A549 (cell line): Measurements from ENCODE around the gene CD300H. TPM values are rescaled to one million over a fixed set of nuclear protein-coding genes. Genes with fewer than 3 reads are reported as not detected.

ENCODE experiments used
- ATAC-seq, 2 experiments: fragments of 200-7000 bp in 1 of 2; fragments of >200 bp in 1 of 2; cut with Nextera tagmentation in 1 of 2; cut with Tn5 transposase in 1 of 2; 3 replicates each; pipeline versions ENCODE4 v1.8.0 to v1.9.1; 2018 to 2020; ENCODE audit warnings: mild to moderate bottlenecking in 1 of 2, moderate library complexity in 1 of 2
- CTCF ChIA-PET: fragments of 300-600 bp; sonication (Branson Sonifier 250); formaldehyde crosslinking; extraction: SDS; loops from one replicate; lab custom pipeline; 2021; ENCODE audit warnings: antibody characterized with exemption, inconsistent platforms; lab: Yijun Ruan, JAX
- POLR2A ChIA-PET: fragments of 350-600 bp; formaldehyde crosslinking; extraction: SDS; loops from one replicate; lab custom pipeline; 2021; ENCODE audit warnings: antibody characterized with exemption, inconsistent platforms; lab: Yijun Ruan, JAX
- DNase-seq, 2 experiments: peaks; one replicate each; pipeline versions ENCODE4 v3.0.0 to v3.0.0-alpha.2; 2011 to 2016; ENCODE audit warnings: low read depth in 1 of 2, low spot score in 1 of 2
- FAIRE-seq: peaks from 2 replicates; lab custom pipeline; 2011; peaks lifted over from hg19 to GRCh38; lab: Jason Lieb, UNC
- H3K27ac ChIP-seq, 2 experiments: fragments of >200 bp; sonication (Bioruptor Twin); formaldehyde crosslinking; 3 replicates each; pipeline ENCODE4 v1.5.1; 2016 to 2017
- H3K4me1 ChIP-seq: fragments of >200 bp; sonication (Bioruptor Twin); formaldehyde crosslinking; 3 replicates; pipeline ENCODE4 v1.6.1; 2016
- H3K4me2 ChIP-seq: fragments of >200 bp; sonication (Bioruptor Twin); formaldehyde crosslinking; 3 replicates; pipeline ENCODE4 v1.6.1; 2016
- H3K4me3 ChIP-seq: fragments of >200 bp; sonication (Bioruptor Twin); formaldehyde crosslinking; 3 replicates; pipeline ENCODE4 v1.5.1; 2016
- H3K9me3 ChIP-seq: fragments of >200 bp; sonication (Bioruptor Twin); formaldehyde crosslinking; 3 replicates; pipeline ENCODE4 v1.6.1; 2016
- ATOH8 ChIP-seq: fragments of 250-450 bp; sonication (Bioruptor Pico); IDR thresholded peaks from 2 replicates; pipeline ENCODE4 v1.5.0; 2020; ENCODE audit warnings: low read depth, mild to moderate bottlenecking, moderate library complexity
- BHLHE40 ChIP-seq: IDR thresholded peaks from 2 replicates; pipeline ENCODE4 v1.6.1; 2012; ENCODE audit warnings: low read depth, low read length, inconsistent platforms
- CBX8 ChIP-seq: fragments of 200-600 bp; sonication (generic); IDR thresholded peaks from 2 replicates; pipeline ENCODE4 v1.6.1; 2016
- FOSB ChIP-seq: fragments of 250-450 bp; sonication (Bioruptor Pico); IDR thresholded peaks from 2 replicates; pipeline ENCODE4 v1.5.0; 2020; ENCODE audit warnings: mild to moderate bottlenecking, moderate library complexity
- FOSL2 ChIP-seq, 2 experiments: fragments of 450-650 bp in 1 of 2; fragments of >200 bp in 1 of 2; sonication (Bioruptor Twin) in 1 of 2; formaldehyde crosslinking; IDR thresholded peaks; 2 replicates each; pipeline versions ENCODE4 v1.5.0 to v1.6.1; 2016 to 2020; ENCODE audit warnings: mild to moderate bottlenecking in 1 of 2, moderate library complexity in 1 of 2
- HDAC2 ChIP-seq: fragments of 200-600 bp; sonication (generic); IDR thresholded peaks from 2 replicates; pipeline ENCODE4 v1.6.1; 2016
- HOXB5 ChIP-seq: fragments of 250-450 bp; sonication (Bioruptor Pico); IDR thresholded peaks from 2 replicates; pipeline ENCODE4 v1.5.0; 2020; ENCODE audit warnings: mild to moderate bottlenecking, moderate library complexity
- JUNB ChIP-seq: fragments of >200 bp; sonication (Bioruptor Twin); formaldehyde crosslinking; IDR thresholded peaks from 2 replicates; pipeline ENCODE4 v1.6.1; 2016
- NFE2L2 ChIP-seq: fragments of 150-350 bp; conservative IDR thresholded peaks from 2 replicates; pipeline ENCODE4 v1.6.1; 2014; ENCODE audit warnings: low read length
- NR3C1 ChIP-seq: fragments of >200 bp; sonication (Bioruptor Twin); formaldehyde crosslinking; IDR thresholded peaks from 3 replicates; pipeline ENCODE4 v1.6.1; 2017
- PBX3 ChIP-seq: IDR thresholded peaks from 2 replicates; pipeline ENCODE4 v1.6.1; 2012
- TFCP2L1 ChIP-seq: fragments of 250-450 bp; sonication (Bioruptor Pico); IDR thresholded peaks from 2 replicates; pipeline ENCODE4 v1.5.0; 2021; ENCODE audit warnings: mild to moderate bottlenecking
- ZSCAN20 ChIP-seq: fragments of 250-450 bp; sonication (Bioruptor Pico); IDR thresholded peaks from 2 replicates; pipeline ENCODE4 v1.8.0; 2022; ENCODE audit warnings: mild to moderate bottlenecking, moderate library complexity
- WGBS: methylation state at CpG from one replicate; pipeline ENCODE4 v1.1.6; 2017; ENCODE audit errors: missing lambda C conversion rate; 5-methylcytosine and 5-hydroxymethylcytosine counted together
- polyA plus RNA-seq, 4 experiments: library from polyadenylated mRNA; depleted of rRNA in 3 of 4; stranded (reverse); fragments of >200 nt; fragmentation: RNase III in 1 of 4; extraction: RNeasy Plus Mini Kit Qiagen cat#74134 plus additional on column Dnase treatment in 1 of 4; gene quantifications; 2 replicates in 3 of 4; 3 replicates in 1 of 4; pipeline ENCODE4 v1.2.3, GENCODE V29; 2011 to 2017
- TF ChIP-seq, protein P1 (sequence below): fragments of >200 bp; sonication (Bioruptor Twin); formaldehyde crosslinking; IDR thresholded peaks from 3 replicates; pipeline ENCODE4 v1.5.1; 2016
- TF ChIP-seq, protein P2 (sequence below): IDR thresholded peaks from 2 replicates; pipeline ENCODE4 v1.6.1; 2012

Gene CD300H
- polyA plus RNA-seq, 2 of the 4 experiments (the other 2 are of a cell fraction): 0.50 TPM; not detected in 1

GRCh38 chr17:74527081-74527480 lies 40.2 kb downstream of the CD300H start:
- Histone ChIP-seq H3K9me3 (no peaks in the 10 kb centered on the region), H3K4me1 (no peaks in the 10 kb centered on the region)
- FAIRE-seq (no peak), DNase-seq (no peak)
- WGBS: 49% methylated on average over 5 of the region's 5 CpGs
- ChIA-PET CTCF (interaction anchor here (0.6 to 3.1 kb wide), 10 partner anchors 9 to 1498 kb away, joined by 3 to 17 read pairs (median 4); partner anchors contain the start of genes CD300H, CD300LD and GPR142), POLR2A (no interaction called here)
- TF ChIP-seq ZSCAN20 (CRISPR knock-in tag) (no peak), BHLHE40 (no peak)
- TF ChIP-seq, protein P1, sequence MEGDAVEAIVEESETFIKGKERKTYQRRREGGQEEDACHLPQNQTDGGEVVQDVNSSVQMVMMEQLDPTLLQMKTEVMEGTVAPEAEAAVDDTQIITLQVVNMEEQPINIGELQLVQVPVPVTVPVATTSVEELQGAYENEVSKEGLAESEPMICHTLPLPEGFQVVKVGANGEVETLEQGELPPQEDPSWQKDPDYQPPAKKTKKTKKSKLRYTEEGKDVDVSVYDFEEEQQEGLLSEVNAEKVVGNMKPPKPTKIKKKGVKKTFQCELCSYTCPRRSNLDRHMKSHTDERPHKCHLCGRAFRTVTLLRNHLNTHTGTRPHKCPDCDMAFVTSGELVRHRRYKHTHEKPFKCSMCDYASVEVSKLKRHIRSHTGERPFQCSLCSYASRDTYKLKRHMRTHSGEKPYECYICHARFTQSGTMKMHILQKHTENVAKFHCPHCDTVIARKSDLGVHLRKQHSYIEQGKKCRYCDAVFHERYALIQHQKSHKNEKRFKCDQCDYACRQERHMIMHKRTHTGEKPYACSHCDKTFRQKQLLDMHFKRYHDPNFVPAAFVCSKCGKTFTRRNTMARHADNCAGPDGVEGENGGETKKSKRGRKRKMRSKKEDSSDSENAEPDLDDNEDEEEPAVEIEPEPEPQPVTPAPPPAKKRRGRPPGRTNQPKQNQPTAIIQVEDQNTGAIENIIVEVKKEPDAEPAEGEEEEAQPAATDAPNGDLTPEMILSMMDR: no peak
- TF ChIP-seq, all 56 proteins: peak for 0
- Histone ChIP-seq H3K4me2 (no peak overlapping the region), H3K27ac (no peak overlapping the region), H3K4me3 (no peak overlapping the region)
- no peak for ATAC-seq

DNA sequence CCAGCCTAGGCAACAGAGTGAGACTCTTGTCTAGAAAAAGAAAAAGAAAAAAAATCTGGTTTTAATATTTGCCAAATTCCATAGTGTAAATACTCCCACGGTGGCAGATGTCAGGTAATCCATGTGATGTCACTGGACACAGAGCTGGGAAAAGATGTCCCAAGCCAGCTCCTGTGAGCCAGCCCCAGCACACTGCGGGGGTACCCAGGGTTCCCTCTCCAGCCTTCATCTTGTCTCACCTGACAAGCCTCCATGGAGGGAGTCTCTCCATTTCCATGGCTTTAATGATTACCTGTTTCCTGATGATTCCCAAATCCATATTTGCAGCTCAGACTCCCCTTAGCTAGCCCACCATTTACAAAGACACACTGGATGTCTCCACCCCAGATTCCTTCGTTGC lies 40.6 kb downstream of the CD300H start:
- no peaks in the 10 kb centered on the region for H3K9me3 ChIP-seq
- H3K27ac ChIP-seq: no peak overlapping the region
- TF ChIP-seq, protein P2, sequence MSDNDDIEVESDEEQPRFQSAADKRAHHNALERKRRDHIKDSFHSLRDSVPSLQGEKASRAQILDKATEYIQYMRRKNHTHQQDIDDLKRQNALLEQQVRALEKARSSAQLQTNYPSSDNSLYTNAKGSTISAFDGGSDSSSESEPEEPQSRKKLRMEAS: no peak
- TF ChIP-seq ATOH8 (CRISPR knock-in tag) (no peak), TFCP2L1 (CRISPR knock-in tag) (no peak), PBX3 (no peak), FOSB (CRISPR knock-in tag) (no peak)
- WGBS: 15% methylated on average over 3 of the region's 3 CpGs
- POLR2A ChIA-PET: no interaction called here
- no peak for ATAC-seq
- H3K4me1 ChIP-seq: no peaks in the 10 kb centered on the region
- no peak overlapping the region for H3K4me3 ChIP-seq
- DNase-seq: no peak
- CTCF ChIA-PET: interaction anchor here (0.6 to 3.1 kb wide), 10 partner anchors 11 to 277 kb away, joined by 3 to 17 read pairs (median 4); partner anchors contain the start of genes CD300H, CD300LD and GPR142
- FAIRE-seq: no peak
- no peak overlapping the region for H3K4me2 ChIP-seq

- 44% methylated on average over 14 of the region's 14 CpGs for WGBS
- H3K4me3 ChIP-seq: no peak overlapping the region
- TF ChIP-seq CBX8: no peak
- TF ChIP-seq HOXB5: no peak
- no peak for TF ChIP-seq NR3C1
- TF ChIP-seq JUNB: no peak
- no peak for TF ChIP-seq NFE2L2
- TF ChIP-seq HDAC2: no peak
- no peak for TF ChIP-seq BHLHE40
- TF ChIP-seq, all 56 proteins: peak for 0
- ATAC-seq (no peak), DNase-seq (no peak), FAIRE-seq (no peak)
- Histone ChIP-seq H3K27ac (no peak overlapping the region), H3K4me2 (no peak overlapping the region), H3K9me3 (no peaks in the 10 kb centered on the region), H3K4me1 (no peaks in the 10 kb centered on the region)
- CTCF ChIA-PET: interaction anchor here (0.5 to 3.0 kb wide), 8 partner anchors 9 to 277 kb away, joined by 3 to 9 read pairs (median 8); partner anchors contain the start of gene CD300H
- POLR2A ChIA-PET: no interaction called here
Measured at GRCh38 chr17:74525781-74526288, 41.5 kb downstream of the CD300H start.

- H3K4me1 ChIP-seq: no peaks in the 10 kb centered on the region
- ChIA-PET CTCF (interaction anchor here (0.5 to 3.0 kb wide), 8 partner anchors 9 to 313 kb away, joined by 3 to 9 read pairs (median 8); partner anchors contain the start of gene CD300H), POLR2A (no interaction called here)
- DNase-seq: no peak
- WGBS: 18% methylated on average over 1 of the region's 1 CpG
- H3K4me3 ChIP-seq: no peak overlapping the region
- no peak for FAIRE-seq
- ATAC-seq: no peak
- H3K9me3 ChIP-seq: no peaks in the 10 kb centered on the region
- no peak overlapping the region for H3K27ac ChIP-seq
- H3K4me2 ChIP-seq: no peak overlapping the region
- TF ChIP-seq FOSL2 (IDR thresholded peaks at IDR 0.05) (no peak), FOSL2 (CRISPR knock-in tag; IDR thresholded peaks at IDR 0.05) (no peak), ZSCAN20 (CRISPR knock-in tag) (no peak)
Measured at GRCh38 chr17:74525465-74525725, 41.9 kb downstream of the CD300H start.
